ENCODE results near the gene ZMYND10. TPM values are rescaled to one million over a fixed set of nuclear protein-coding genes. Genes with fewer than 3 reads are reported as not detected.

ZMYND10 gene
- total and polyA plus RNA-seq, 9 of the 15 experiments (the other 6 are each of a cell fraction or from before 2014, with no cell fraction given): 0.20 to 2.8 (median 0.70) TPM

GRCh38 chr3:50337175-50337861 is 8.2 kb downstream of the ZMYND10 start (continued):
- TF ChIP-seq KLF6 (CRISPR knock-in tag; IDR thresholded peaks at IDR 0.05; ENCODE audit: borderline replicate concordance) (0 out of 2 replicates have a peak, but pooled peaks have one; percentile 32), NCOA4 (IDR thresholded peaks at IDR 0.05; ENCODE audit: partially characterized antibody) (no peak), GTF3C2 (IDR thresholded peaks at IDR 0.05; ENCODE audit: borderline replicate concordance, extremely low read depth, insufficient read length) (no peak), ARNT (IDR thresholded peaks at IDR 0.05) (no peak), ZNF197 (CRISPR knock-in tag; IDR thresholded peaks at IDR 0.05; ENCODE audit: low read depth) (0 out of 2 replicates have a peak, but pooled peaks have one; percentile 17), MAX (CRISPR knock-in tag; IDR thresholded peaks at IDR 0.05) (peak; percentile 94), REST (IDR thresholded peaks at IDR 0.05; ENCODE audit: borderline replicate concordance) (no peak), REST (CRISPR knock-in tag; IDR thresholded peaks at IDR 0.05; ENCODE audit: low read depth) (0 out of 2 replicates have a peak, but pooled peaks have one; percentile 42), SMARCB1 (IDR thresholded peaks at IDR 0.05; ENCODE audit: insufficient read length, low read depth) (no peak), TCF3 (CRISPR knock-in tag; IDR thresholded peaks at IDR 0.05) (no peak), POLR2H (tag; IDR thresholded peaks at IDR 0.05; ENCODE audit: low read depth) (no peak), GABPB1 (CRISPR knock-in tag; IDR thresholded peaks at IDR 0.05) (peak; percentile 67), MNT (conservative IDR thresholded peaks at IDR 0.05) (peak; percentile 88 to 95), ZNF134 (CRISPR knock-in tag; conservative IDR thresholded peaks at IDR 0.05) (no peak)

All from K562 (cell line).